Motor neuron (in vitro differentiated cells): ENCODE data around the gene VPS51. TPM values are rescaled to one million over a fixed set of nuclear protein-coding genes. Genes with fewer than 3 reads are reported as not detected.

ENCODE experiments used
- ATAC-seq, 8 experiments: fragments of 200-7000 bp; cut with Tn5 transposase; replicated peaks in 6 of 8; 2 replicates each; pipeline ENCODE4 v1.8.0; 2021; ENCODE audit warnings: mild to moderate bottlenecking in 8 of 8, moderate library complexity in 8 of 8
- H3K27ac ChIP-seq, 2 donors: fragments of 250-450 bp; sonication (Bioruptor Pico); 2 replicates each; pipeline ENCODE4 v1.9.0; 2021; ENCODE audit warnings: antibody characterized with exemption in 2 of 2, mild to moderate bottlenecking in 2 of 2, moderate library complexity in 1 of 2
- H3K4me1 ChIP-seq, 2 donors: fragments of 250-450 bp; sonication (Bioruptor Pico); replicated peaks in 1 of 2; 2 replicates each; pipeline ENCODE4 v1.6.1; 2021; ENCODE audit warnings: antibody characterized with exemption in 2 of 2, mild to moderate bottlenecking in 2 of 2, moderate library complexity in 1 of 2
- H3K4me3 ChIP-seq, 5 donors: fragments of 250-450 bp; sonication (Bioruptor Pico); 2 replicates each; pipeline ENCODE4 v1.9.0; 2021; ENCODE audit warnings: antibody characterized with exemption in 5 of 5, mild to moderate bottlenecking in 5 of 5, moderate library complexity in 4 of 5
- WGBS, 10 experiments: fragments of 450-650 bp; shearing (Covaris generic); methylation state at CpG; one replicate each; pipeline ENCODE4 v1.0.0; 2022; 5-methylcytosine and 5-hydroxymethylcytosine counted together
- in situ Hi-C, 9 experiments: fragments of 400-800 bp; cut with MboI; loops; one replicate each; pipeline ENCODE4 v1.15.0; 2021; ENCODE audit warnings: low sequenced_read_pairs in 9 of 9, low pct_unique_long_range_greater_than_20kb in 2 of 9; ENCODE audit not compliant: unreplicated experiment in 9 of 9
- total RNA-seq, 8 experiments: library from RNA; unstranded; fragments of 300-600 nt; gene quantifications; 2 replicates each; pipeline versions ENCODE4 v1.2.3 to v1.2.4, GENCODE V29; 2022

Gene VPS51
- total RNA-seq, 8 experiments from 2014 or later: 58.3 to 137 (median 89.5) TPM

GRCh38 chr11:65120831-65121230 lies 24.8 kb downstream of the VPS51 start:
- 29 to 89% (median 64%) methylated on average over 1 to 3 of the region's 3 CpGs; no CpG with 5 or more reads in 7 of the 10 experiments for WGBS, 10 experiments
- ATAC-seq: no peak
- Histone ChIP-seq H3K4me3 (peak overlapping the region; percentile 56 to 94 (median 77)), H3K27ac (no peak overlapping the region), H3K4me1 (peaks cover 18 to 21% of the 10 kb centered on the region in 2 donors)
- in situ Hi-C loops: no loop called here

DNA sequence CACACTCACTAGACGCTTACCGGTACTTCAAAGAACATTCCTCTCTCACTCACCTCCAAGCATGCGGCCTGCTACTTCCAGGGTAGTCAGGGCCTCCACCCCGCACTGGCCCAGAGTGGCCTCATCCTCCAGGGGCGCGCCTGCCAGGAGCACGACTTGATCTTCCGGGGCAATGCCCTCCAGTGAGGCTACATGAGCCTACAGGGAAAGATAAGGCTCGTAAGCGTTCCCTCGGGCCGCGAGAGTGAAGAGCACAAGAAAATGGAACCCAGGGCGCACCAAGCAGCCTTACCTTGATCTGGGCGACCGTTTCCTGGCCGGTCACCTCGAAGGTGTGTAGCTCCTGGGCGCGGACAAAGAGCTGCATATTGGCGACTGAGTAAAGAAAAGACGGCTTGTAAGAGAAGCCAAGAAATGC lies 25.4 kb downstream of the VPS51 start:
- peak overlapping the region; percentile 74 to 90 for H3K27ac ChIP-seq
- peaks cover 13 to 18% of the 10 kb centered on the region in 2 donors for H3K4me1 ChIP-seq
- H3K4me3 ChIP-seq: peak overlapping the region; percentile 56 to 94 (median 77)
- ATAC-seq: peak in 2 of 8 experiments; percentile 0 to 1
- in situ Hi-C loops: no loop called here
- 0 to 20% (median 3%) methylated on average over 1 to 17 of the region's 22 CpGs; no CpG with 5 or more reads in 4 of the 10 experiments for WGBS, 10 experiments

- in situ Hi-C loops: no loop called here
- peak; percentile 63 to 83 (median 80) for ATAC-seq
- Histone ChIP-seq H3K27ac (peak within 1 kb of the TSS; percentile 84 to 90), H3K4me3 (peak within 1 kb of the TSS; percentile 56 to 94 (median 77)), H3K4me1 (peaks cover 11 to 16% of the 10 kb centered on the region in 2 donors)
- 0 to 3% (median 1%) methylated on average over 1 to 42 of the region's 64 CpGs; no CpG with 5 or more reads in 1 of the 10 experiments for WGBS, 10 experiments
These were observed 26.1 kb downstream of the VPS51 start, which contains the start of the genes FAU and MRPL49 for GRCh38 chr11:65121865-65122696. FAU (minus strand) TSS chr11:65122134; CDS start chr11:65121813, 321 bp downstream. MRPL49 (plus strand) TSS chr11:65122321; CDS start chr11:65122347, 26 bp downstream.

- Histone ChIP-seq H3K4me1 (peaks cover 11 to 12% of the 10 kb centered on the region in 2 donors), H3K4me3 (no peak overlapping the region), H3K27ac (no peak overlapping the region)
- in situ Hi-C loops: no loop called here
- 57 to 100% (median 95%) methylated on average over 1 to 3 of the region's 5 CpGs; no CpG with 5 or more reads in 4 of the 10 experiments for WGBS, 10 experiments
- ATAC-seq: no peak
These were observed 28.6 kb downstream of the VPS51 start for GRCh38 chr11:65124480-65125196.

GRCh38 chr11:65125197-65126056 lies 29.4 kb downstream of the VPS51 start:
- peaks cover 11 to 12% of the 10 kb centered on the region in 2 donors for H3K4me1 ChIP-seq
- in situ Hi-C loops: no loop called here
- H3K27ac ChIP-seq: no peak overlapping the region
- 40 to 100% (median 90%) methylated on average over 1 to 5 of the region's 12 CpGs; no CpG with 5 or more reads in 3 of the 10 experiments for whole genome bisulfite sequencing, 10 experiments
- H3K4me3 ChIP-seq: no peak overlapping the region
- no peak for ATAC-seq

DNA sequence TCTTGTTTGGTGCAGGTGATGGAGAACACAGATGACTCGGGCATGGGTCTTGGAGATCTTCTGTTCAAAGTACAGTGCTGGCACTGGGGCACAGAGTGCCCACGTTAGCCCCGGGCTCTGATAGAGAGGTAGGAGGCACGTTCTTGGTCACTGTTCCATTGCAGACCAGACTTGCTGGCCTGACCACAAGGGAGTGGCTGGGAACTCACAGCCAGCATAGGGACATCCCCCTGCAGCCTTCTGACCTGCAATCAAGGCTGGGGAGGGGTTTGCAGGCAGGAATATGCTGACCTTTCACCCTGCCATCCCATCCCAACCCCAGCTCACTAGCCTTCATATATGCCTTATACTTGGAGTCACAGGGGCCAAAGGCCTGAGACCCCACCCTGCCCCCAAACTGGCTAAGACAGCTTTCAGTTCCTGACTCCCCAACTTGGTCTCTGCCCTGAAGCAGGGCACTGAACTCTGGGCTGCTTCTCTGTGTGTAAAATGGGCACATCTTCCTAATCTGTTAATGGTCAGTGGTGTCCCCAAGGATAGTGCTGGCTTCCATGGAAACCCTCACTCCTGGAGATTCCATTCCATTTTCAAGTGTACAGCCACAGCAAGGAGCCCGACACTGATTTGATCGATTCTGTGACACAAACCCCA lies 30.7 kb downstream of the VPS51 start:
- Histone ChIP-seq H3K27ac (no peak overlapping the region), H3K4me3 (no peak overlapping the region), H3K4me1 (peaks cover 7% of the 10 kb centered on the region in 2 donors)
- in situ Hi-C loops: no loop called here
- no peak for ATAC-seq
- WGBS, 10 experiments: 34 to 100% (median 91%) methylated on average over 1 to 5 of the region's 6 CpGs; no CpG with 5 or more reads in 2 of the 10 experiments

DNA sequence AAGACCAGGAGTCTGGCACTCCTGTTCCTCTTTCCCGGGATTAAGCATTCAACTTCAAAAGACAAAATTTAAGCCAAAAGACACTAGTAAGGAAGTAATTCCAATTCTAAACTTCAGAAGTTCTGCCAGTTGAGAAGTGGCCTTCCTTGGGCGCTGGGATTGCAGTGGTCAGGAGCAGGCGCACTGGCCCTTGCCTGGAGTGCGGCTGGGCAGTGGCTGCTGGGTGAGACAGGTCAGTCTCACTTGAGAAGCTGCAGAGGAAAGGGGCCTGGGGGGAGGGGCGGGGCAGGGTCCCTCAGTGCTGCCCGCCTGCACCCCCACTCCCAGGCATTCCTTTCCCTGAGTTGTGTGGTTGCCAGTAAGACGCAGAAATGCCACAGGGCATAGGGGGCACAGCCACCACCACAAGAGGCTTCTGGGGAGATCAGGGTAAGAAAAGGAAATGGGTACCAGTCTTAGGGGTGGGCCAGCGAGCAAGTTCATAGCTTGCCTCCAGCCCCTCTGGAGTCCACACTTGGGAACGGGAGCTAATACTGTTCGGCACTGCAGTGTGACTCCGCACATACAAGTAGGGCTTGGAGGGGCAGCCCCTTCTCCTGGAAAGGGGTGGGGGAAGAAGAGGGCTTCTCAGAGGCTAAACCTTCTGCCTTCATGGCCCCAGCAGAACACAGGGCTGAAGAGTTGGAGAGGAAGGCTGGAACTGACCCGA lies 31.6 kb downstream of the VPS51 start:
- 60 to 100% (median 79%) methylated on average over 1 to 5 of the region's 12 CpGs; no CpG with 5 or more reads in 6 of the 10 experiments for WGBS, 10 experiments
- H3K27ac ChIP-seq: no peak overlapping the region
- no peak overlapping the region for H3K4me3 ChIP-seq
- in situ Hi-C loops: no loop called here
- H3K4me1 ChIP-seq: peaks cover 7% of the 10 kb centered on the region in 2 donors
- ATAC-seq: peak in 4 of 8 experiments; percentile 6 to 13 (median 9)

- WGBS, 10 experiments: 60 to 95% (median 80%) methylated on average over 1 to 7 of the region's 15 CpGs; no CpG with 5 or more reads in 5 of the 10 experiments
- H3K4me3 ChIP-seq: no peak overlapping the region
- H3K4me1 ChIP-seq: peaks cover 6% of the 10 kb centered on the region in 2 donors
- in situ Hi-C loops: no loop called here
- no peak overlapping the region for H3K27ac ChIP-seq
- peak in 4 of 8 experiments; percentile 6 to 21 (median 14) for ATAC-seq
These were observed 32.5 kb downstream of the VPS51 start for GRCh38 chr11:65128182-65129145.

GRCh38 chr11:65129649-65130441 lies 33.8 kb downstream of the VPS51 start:
- WGBS, 10 experiments: 40 to 100% (median 86%) methylated on average over 1 to 7 of the region's 13 CpGs; no CpG with 5 or more reads in 6 of the 10 experiments
- ATAC-seq: no peak
- H3K4me1 ChIP-seq: peaks cover 6% of the 10 kb centered on the region in 2 donors
- in situ Hi-C loops: no loop called here
- no peak overlapping the region for H3K4me3 ChIP-seq
- no peak overlapping the region for H3K27ac ChIP-seq
